ENCODE measurements around the gene FGF19. TPM values are rescaled to one million over a fixed set of nuclear protein-coding genes. Genes with fewer than 3 reads are reported as not detected.

FGF19 gene
- total RNA-seq, 1 donor from 2014 or later: 0.21 TPM

DNA sequence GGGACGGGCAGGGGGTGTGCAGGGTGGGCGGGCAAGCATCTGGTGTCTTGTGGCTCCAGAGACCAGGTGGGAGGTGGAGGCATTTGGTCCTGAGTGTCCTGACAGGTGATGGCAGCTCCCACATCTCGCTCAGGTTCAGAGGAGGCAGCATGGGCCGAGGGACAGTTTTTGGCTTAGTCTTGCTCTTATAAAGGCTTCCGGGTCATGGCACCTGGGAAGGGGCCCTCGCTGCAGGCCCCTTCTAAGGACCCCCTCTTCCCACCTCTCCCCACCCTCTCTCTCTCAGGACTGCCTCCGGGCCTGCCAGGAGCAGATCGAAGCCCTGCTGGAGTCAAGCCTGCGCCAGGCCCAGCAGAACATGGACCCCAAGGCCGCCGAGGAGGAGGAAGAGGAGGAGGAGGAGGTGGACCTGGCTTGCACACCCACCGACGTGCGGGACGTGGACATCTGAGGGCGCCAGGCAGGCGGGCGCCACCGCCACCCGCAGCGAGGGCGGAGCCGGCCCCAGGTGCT is 52.9 kb downstream of the FGF19 start:
- TF ChIP-seq, protein P1, sequence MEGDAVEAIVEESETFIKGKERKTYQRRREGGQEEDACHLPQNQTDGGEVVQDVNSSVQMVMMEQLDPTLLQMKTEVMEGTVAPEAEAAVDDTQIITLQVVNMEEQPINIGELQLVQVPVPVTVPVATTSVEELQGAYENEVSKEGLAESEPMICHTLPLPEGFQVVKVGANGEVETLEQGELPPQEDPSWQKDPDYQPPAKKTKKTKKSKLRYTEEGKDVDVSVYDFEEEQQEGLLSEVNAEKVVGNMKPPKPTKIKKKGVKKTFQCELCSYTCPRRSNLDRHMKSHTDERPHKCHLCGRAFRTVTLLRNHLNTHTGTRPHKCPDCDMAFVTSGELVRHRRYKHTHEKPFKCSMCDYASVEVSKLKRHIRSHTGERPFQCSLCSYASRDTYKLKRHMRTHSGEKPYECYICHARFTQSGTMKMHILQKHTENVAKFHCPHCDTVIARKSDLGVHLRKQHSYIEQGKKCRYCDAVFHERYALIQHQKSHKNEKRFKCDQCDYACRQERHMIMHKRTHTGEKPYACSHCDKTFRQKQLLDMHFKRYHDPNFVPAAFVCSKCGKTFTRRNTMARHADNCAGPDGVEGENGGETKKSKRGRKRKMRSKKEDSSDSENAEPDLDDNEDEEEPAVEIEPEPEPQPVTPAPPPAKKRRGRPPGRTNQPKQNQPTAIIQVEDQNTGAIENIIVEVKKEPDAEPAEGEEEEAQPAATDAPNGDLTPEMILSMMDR (conservative IDR thresholded peaks at IDR 0.05): no peak
- no peak for DNase-seq (ENCODE audit: low read depth, low spot score)
- Mint-ChIP-seq H3K4me3 (peak overlapping the region; percentile 44), H3K9me3 (no peaks in the 10 kb centered on the region), H3K36me3 (ENCODE audit: low read depth) (peaks cover 24% of the 10 kb centered on the region), H3K27ac (ENCODE audit: unreplicated experiment) (no peak overlapping the region), H3K27me3 (ENCODE audit: low read depth) (peaks cover 28% of the 10 kb centered on the region), H3K4me1 (peaks cover 39% of the 10 kb centered on the region)

GRCh38 chr11:69650081-69650831 is 53.6 kb downstream of the FGF19 start:
- H3K9me3 Mint-ChIP-seq: no peaks in the 10 kb centered on the region
- H3K4me3 Mint-ChIP-seq: peak overlapping the region; percentile 92
- no peak for DNase-seq (ENCODE audit: low read depth, low spot score)
- peaks cover 28% of the 10 kb centered on the region for H3K36me3 Mint-ChIP-seq (ENCODE audit: low read depth)
- no peak overlapping the region for H3K27ac Mint-ChIP-seq (ENCODE audit: unreplicated experiment)
- H3K27me3 Mint-ChIP-seq (ENCODE audit: low read depth): peaks cover 31% of the 10 kb centered on the region
- TF ChIP-seq, protein P1 (conservative IDR thresholded peaks at IDR 0.05): no peak
- peaks cover 43% of the 10 kb centered on the region for H3K4me1 Mint-ChIP-seq

DNA sequence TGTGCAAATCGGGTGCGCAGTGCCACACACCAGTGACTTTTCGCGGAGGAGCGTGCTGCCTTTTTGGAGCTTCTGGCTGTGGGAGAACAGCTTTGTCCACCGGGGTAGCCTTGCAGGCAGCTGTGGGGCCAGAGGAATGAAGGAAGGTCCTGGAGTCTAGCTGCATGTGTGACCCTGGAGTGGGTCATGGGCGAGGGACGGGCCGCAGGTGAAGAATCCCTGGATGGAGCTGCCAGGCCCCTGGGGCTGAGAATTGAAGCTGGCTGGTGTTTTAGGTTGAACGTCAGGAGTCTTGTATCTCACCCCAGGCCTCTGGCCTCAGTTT is 54.3 kb downstream of the FGF19 start:
- Mint-ChIP-seq H3K27me3 (ENCODE audit: low read depth) (peaks cover 31% of the 10 kb centered on the region), H3K9me3 (no peaks in the 10 kb centered on the region), H3K36me3 (ENCODE audit: low read depth) (peaks cover 28% of the 10 kb centered on the region), H3K4me3 (peak overlapping the region; percentile 92), H3K4me1 (peaks cover 45% of the 10 kb centered on the region), H3K27ac (ENCODE audit: unreplicated experiment) (no peak overlapping the region)
- DNase-seq (ENCODE audit: low read depth, low spot score): no peak
- TF ChIP-seq, protein P1 (conservative IDR thresholded peaks at IDR 0.05): no peak

DNA sequence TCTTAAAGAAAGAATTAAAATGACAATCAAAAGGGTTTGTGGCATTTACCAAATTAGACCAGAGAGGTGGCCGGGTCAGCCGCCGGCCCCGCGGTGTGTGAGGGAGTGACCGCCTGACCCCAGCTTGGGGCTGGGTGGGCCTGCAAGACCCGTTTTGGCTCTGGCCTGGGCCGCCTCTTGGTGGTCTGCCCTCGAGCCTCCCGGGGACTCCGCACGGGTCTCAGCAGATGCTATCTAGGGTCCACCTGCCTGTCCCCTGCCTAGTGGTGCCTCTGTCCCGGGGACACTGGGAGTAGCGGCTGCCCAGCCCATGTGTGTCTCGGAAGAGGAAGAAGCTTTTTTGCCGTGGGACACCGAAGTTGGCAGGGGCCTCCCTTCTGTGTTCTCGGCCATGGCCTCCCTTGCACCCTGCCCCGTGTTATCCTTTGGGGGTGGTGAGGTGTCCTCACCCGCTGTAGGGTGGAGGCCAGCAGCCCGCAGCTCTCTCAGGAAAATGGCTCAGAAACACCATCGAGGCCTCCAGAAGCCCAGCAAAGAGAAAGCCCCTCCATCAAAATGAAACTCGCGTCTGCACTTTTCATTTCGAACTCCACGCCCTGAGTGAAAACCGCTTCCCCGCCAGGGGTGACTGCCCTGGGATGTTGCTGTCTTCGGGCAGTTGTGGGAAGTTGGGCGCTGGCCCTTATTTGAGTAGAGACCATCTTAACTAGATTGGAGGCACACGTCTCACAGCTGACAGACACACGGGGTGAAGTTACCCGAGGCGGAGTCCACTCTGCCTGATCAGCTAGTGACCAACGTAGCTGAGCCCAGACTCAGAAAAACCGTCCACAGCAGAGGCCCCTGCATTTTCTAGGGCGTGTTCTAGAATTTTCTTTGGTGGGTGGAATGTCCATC is 54.9 kb downstream of the FGF19 start:
- TF ChIP-seq, protein P1 (conservative IDR thresholded peaks at IDR 0.05): no peak
- DNase-seq (ENCODE audit: low read depth, low spot score): no peak
- H3K4me3 Mint-ChIP-seq: peak overlapping the region; percentile 92
- no peak overlapping the region for H3K27ac Mint-ChIP-seq (ENCODE audit: unreplicated experiment)
- no peaks in the 10 kb centered on the region for H3K9me3 Mint-ChIP-seq
- H3K27me3 Mint-ChIP-seq (ENCODE audit: low read depth): peaks cover 31% of the 10 kb centered on the region
- peaks cover 30% of the 10 kb centered on the region for H3K36me3 Mint-ChIP-seq (ENCODE audit: low read depth)
- H3K4me1 Mint-ChIP-seq: peaks cover 48% of the 10 kb centered on the region

Other genes with a start within 250 kb of the FGF19 start
- gene LINC01488, start 222.4 kb downstream of the FGF19 start, total RNA-seq: 0.11 TPM in 1 of 2 replicates, not detected in the other
- 344 and 350 TPM in 2 replicates for gene CCND1, start 62.9 kb downstream of the FGF19 start, total RNA-seq
- 24.7 and 26.6 TPM in 2 replicates for gene LTO1, start 28.7 kb downstream of the FGF19 start, total RNA-seq
- gene FGF4, start 71.3 kb upstream of the FGF19 start, total RNA-seq: not detected in 2 replicates
- not detected in 2 replicates for gene FGF3, start 115.4 kb upstream of the FGF19 start, total RNA-seq